Fibroblast of the aortic adventitia (primary cell): ENCODE data around the gene TBX3. TPM values are rescaled to one million over a fixed set of nuclear protein-coding genes. Genes with fewer than 3 reads are reported as not detected.

Source experiments
- DNase-seq: peaks from one replicate; pipeline ENCODE4 v3.0.0-alpha.2; 2010; ENCODE audit warnings: low read depth
- H3K4me3 ChIP-seq: 2 replicates; pipeline ENCODE4 v1.5.1; 2011; ENCODE audit warnings: low read depth, mild to moderate bottlenecking, control low read depth, low read length, moderate library complexity
- CTCF ChIP-seq: IDR thresholded peaks from 2 replicates; pipeline ENCODE4 v1.5.1; 2011; ENCODE audit warnings: mild to moderate bottlenecking, low read length, control low read depth, inconsistent platforms; ENCODE audit not compliant: insufficient read depth
- total RNA-seq: library from RNA; depleted of rRNA; stranded (reverse); fragments of >200 nt; gene quantifications from 2 replicates; pipeline ENCODE4 v1.2.3, GENCODE V29; 2012; ENCODE audit warnings: low replicate concordance

The TBX3 gene
- total RNA-seq, 1 donor, result 5.7 TPM

- DNase-seq, result peak; percentile 30
- TF ChIP-seq CTCF, result no peak
- H3K4me3 ChIP-seq, result peak overlapping the region; percentile 69
Observed at GRCh38 chr12:114692186-114693058, 8.4 kb upstream of the TBX3 start.

GRCh38 chr12:114691763-114692185, 7.8 kb upstream of the TBX3 start:
- TF ChIP-seq CTCF, result no peak
- H3K4me3 ChIP-seq, result no peak overlapping the region
- no peak for DNase-seq

- no peak for TF ChIP-seq CTCF
- no peak overlapping the region for H3K4me3 ChIP-seq
- no peak for DNase-seq
Observed at GRCh38 chr12:114691196-114691595, 7.2 kb upstream of the TBX3 start.

DNA sequence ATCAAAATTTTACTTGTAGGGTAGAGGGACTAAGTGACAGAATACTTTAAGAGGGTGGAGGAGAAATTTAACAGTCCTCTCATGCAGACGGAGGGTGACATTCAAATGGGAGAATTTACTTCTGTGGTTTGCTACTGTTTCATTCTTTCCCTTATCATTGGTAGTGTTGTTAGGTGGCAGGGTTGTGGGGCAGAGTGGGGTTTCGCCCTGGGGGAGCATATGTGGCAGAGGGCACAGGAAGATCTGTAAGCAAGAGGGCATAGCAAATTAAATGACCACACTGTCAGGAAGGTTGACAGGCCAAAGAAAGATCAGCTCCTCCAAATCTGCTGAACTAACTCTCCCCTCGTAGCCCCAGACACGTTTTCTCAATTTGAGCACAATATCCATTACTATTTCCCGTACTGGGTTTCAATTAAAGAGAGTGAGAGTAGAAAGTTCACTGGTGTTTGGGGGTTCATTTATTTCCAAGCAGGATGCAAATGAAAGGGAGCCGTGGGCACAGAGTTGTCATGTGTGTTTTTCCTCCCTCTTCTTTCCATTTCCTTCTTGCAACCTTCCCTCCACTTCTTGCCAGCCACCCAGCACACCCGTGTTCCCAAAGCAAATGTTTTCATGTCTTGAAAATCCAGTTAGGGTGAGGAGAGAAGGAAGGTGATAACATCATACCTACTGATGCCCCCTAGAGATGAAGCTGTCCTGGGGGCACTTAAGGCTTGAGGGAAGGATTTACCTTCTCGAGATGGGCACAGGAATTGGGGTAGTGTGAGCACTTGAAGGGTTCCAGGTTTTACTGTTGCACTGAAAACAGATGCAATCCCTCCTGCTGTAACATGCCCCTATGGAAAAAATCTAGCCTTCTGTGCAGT, 6.5 kb upstream of the TBX3 start:
- no peak for DNase-seq
- no peak for TF ChIP-seq CTCF
- H3K4me3 ChIP-seq, result no peak overlapping the region

DNA sequence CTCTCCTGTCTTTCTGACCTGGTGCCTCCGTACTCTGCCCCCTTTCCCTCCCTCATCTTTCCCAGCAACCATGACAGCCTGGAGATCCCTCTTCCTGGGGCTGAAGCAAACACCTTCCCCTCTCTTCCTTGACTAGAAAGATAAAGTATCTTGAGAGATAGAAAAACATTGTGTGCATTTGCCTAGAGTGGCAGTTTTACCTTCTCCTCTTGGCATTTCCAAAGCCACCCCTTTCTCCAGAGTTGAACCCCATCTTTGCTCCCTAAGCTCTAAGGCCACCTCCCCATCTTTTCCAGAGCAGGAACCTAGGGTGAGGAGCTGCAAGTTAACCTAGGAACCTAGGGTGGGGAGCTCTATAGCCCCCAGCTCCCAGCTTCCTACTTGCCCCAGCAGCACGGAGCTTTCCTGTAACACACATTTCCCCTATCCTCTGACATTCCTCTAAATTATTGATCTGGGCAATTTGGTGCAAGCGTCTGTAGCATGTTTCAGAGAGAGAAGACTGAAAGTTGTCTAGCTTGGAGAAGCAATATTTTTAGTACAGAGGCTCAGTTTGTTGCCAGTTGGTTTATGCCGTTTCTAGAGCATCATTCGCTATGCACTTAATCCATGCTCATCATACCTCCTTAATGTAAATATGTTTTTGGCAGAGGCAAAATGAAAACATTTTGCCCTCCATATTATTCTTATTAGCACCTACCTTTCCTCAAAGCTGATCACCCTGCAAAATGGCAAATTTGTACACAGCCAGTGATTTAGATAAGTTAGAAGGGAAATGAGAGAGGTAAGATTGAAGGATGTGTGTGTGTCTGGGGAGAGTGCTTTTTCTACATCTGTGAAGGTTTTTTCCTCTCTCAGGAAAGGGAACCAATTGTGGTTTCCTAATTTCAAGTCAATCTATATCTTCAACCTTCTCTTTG, 5.4 kb upstream of the TBX3 start:
- no peak for DNase-seq
- TF ChIP-seq CTCF, result no peak
- H3K4me3 ChIP-seq, result no peak overlapping the region

DNA sequence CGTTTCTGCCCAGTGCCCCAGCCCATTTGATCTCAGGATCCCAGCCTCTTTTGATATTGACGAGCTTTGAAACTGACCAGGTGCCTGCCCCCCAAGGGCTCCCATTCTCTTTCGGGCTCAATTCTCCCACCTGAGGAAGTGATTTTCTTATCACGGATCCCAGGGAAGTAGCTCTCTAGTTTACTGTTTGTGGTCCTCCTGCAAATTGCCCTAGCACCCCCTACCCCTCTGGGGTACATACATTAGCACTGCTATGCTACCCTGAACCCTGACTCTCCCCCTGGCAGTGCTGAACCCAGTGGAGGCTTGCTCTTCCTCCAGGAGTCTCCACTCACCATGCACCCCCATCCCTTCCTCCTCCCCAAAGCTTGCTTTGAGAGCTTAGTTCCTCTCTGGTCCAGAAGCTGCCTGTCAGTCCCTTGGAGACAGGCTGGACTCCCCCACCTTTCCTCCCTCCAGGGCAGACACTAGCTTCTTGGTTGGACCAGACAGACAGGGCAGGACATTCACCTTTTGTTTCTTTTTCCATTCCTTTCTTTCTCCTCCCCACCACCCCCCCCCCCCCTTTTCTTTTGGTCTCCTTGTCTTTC, 4.4 kb upstream of the TBX3 start:
- no peak for TF ChIP-seq CTCF
- DNase-seq, result no peak
- H3K4me3 ChIP-seq, result no peak overlapping the region
